Pancreas (tissue), 10 donors: ENCODE data around the gene FLVCR1. TPM values are rescaled to one million over a fixed set of nuclear protein-coding genes. Genes with fewer than 3 reads are reported as not detected.

Experiments used
- ATAC-seq, 4 donors: fragments of 200-7000 bp; cut with Tn5 transposase; one replicate each; pipeline versions ENCODE4 v1.8.0 to v1.9.1; 2020; ENCODE audit warnings: mild to moderate bottlenecking in 4 of 4, moderate library complexity in 4 of 4
- DNase-seq, 6 donors: peaks; one replicate each; pipeline ENCODE4 v3.0.0-alpha.2; 2020
- FAIRE-seq: peaks from 2 replicates; lab custom pipeline; 2012; peaks lifted over from hg19 to GRCh38; lab: Jason Lieb, UNC
- H3K27ac ChIP-seq, 4 donors: fragments of 200-600 bp; sonication (generic); 1 replicate in 3 of 4; 2 replicates in 1 of 4; pipeline versions ENCODE4 v1.5.0 to v1.8.0; 2020
- H3K27me3 ChIP-seq, 4 donors: fragments of 200-600 bp; one replicate each; pipeline ENCODE4 v1.8.0; 2021
- H3K36me3 ChIP-seq, 3 donors: fragments of 200-600 bp; sonication (generic) in 1 of 3; one replicate each; pipeline versions ENCODE4 v1.5.0 to v1.8.0; 2020 to 2021
- H3K4me1 ChIP-seq, 3 donors: fragments of 200-600 bp; one replicate each; pipeline ENCODE4 v1.8.0; 2021
- H3K4me3 ChIP-seq, 4 donors: fragments of 200-600 bp; sonication (generic) in 2 of 4; one replicate each; pipeline versions ENCODE4 v1.5.0 to v1.8.0; 2020 to 2021
- H3K9me3 ChIP-seq, 4 donors: fragments of 200-600 bp; one replicate each; pipeline ENCODE4 v1.8.0; 2021
- CTCF ChIP-seq, 4 donors: fragments of 200-600 bp; sonication (generic) in 3 of 4; IDR thresholded peaks; one replicate each; pipeline versions ENCODE4 v1.5.0 to v1.8.0; 2021; ENCODE audit warnings: antibody characterized with exemption in 4 of 4
- WGBS, 2 donors: extraction: QIAGEN DNeasy Blood & Tissue Kit; methylation state at CpG; one replicate each; pipeline ENCODE4 v1.1.7; 2013; 5-methylcytosine and 5-hydroxymethylcytosine counted together
- intact Hi-C, 3 donors: fragments of 100-400 bp; cut with DNase I; formaldehyde crosslinking; loops; one replicate each; pipeline versions ENCODE4 v1.11.1 to v1.14.2; 2022
- polyA plus RNA-seq, 2 donors: library from polyadenylated mRNA; stranded (reverse); fragments of 200-250 nt; gene quantifications; one replicate each; pipeline ENCODE4 v1.2.3, GENCODE V29; 2013
- total RNA-seq, 6 donors: library from RNA; stranded (reverse); fragmentation: NEBNext Ultra II Directional in 4 of 6; extraction: Animal tissue kit (Norgen Biotek cat#: 25700) in 4 of 6; gene quantifications; one replicate each; pipeline versions ENCODE4 v1.2.1 to v1.2.4, GENCODE V29; 2021 to 2023
- donor health status: healthy with polysubstance abuse.
- donor health status: DM: no; HTN: no; CAD: no; lungs with moderate emphysema.
- donor health status: DM: no; HTN: no; CAD: no.
- donor health status: control.
- donor health status: control.
- donor health status: Bipolar disorder and iron deficiency.
- donor health status: DM: yes; HTN: yes; CAD: no.
- donor health status: DM: no; HTN: no; CAD: no.
- donor health status: DM: no; HTN: no; CAD: no.
- donor health status: DM: yes; HTN: yes; CAD: no.

Gene FLVCR1
- total and polyA plus RNA-seq, 8 donors = 1.4 to 5.6 (median 3.5) TPM

- FAIRE-seq (no peak), ATAC-seq (no peak), DNase-seq (no peak)
- Histone ChIP-seq H3K36me3 (no peaks in the 10 kb centered on the region), H3K9me3 (no peaks in the 10 kb centered on the region), H3K27me3 (no peaks in the 10 kb centered on the region), H3K27ac (no peak overlapping the region), H3K4me1 (no peaks in the 10 kb centered on the region), H3K4me3 (no peak overlapping the region)
- intact Hi-C loops = no loop called here
- no peak for TF ChIP-seq CTCF (IDR thresholded peaks at IDR 0.05)
- 64 to 68% methylated on average over 10 of the region's 10 CpGs for WGBS, 2 donors
Observed at GRCh38 chr1:212928323-212929291, 70.5 kb downstream of the FLVCR1 start.

GRCh38 chr1:212930986-212931678 lies 73.1 kb downstream of the FLVCR1 start:
- Histone ChIP-seq H3K36me3 (no peaks in the 10 kb centered on the region), H3K9me3 (no peaks in the 10 kb centered on the region), H3K4me1 (no peaks in the 10 kb centered on the region), H3K27me3 (no peaks in the 10 kb centered on the region), H3K27ac (no peak overlapping the region), H3K4me3 (no peak overlapping the region)
- ATAC-seq = no peak
- FAIRE-seq = no peak
- no peak for DNase-seq
- WGBS, 2 donors = 68 to 85% methylated on average over 10 of the region's 10 CpGs
- no peak for TF ChIP-seq CTCF (IDR thresholded peaks at IDR 0.05)
- intact Hi-C loops = no loop called here

GRCh38 chr1:212933815-212934471 lies 75.9 kb downstream of the FLVCR1 start:
- no peak for DNase-seq
- FAIRE-seq = no peak
- no peak for TF ChIP-seq CTCF (IDR thresholded peaks at IDR 0.05)
- intact Hi-C loops = no loop called here
- Histone ChIP-seq H3K27ac (no peak overlapping the region), H3K4me1 (no peaks in the 10 kb centered on the region), H3K4me3 (no peak overlapping the region), H3K36me3 (no peaks in the 10 kb centered on the region), H3K27me3 (no peaks in the 10 kb centered on the region), H3K9me3 (no peaks in the 10 kb centered on the region)
- 73 to 83% methylated on average over 1 of the region's 1 CpG for WGBS, 2 donors
- ATAC-seq = no peak

- no peak for DNase-seq
- intact Hi-C loops = no loop called here
- no peak for FAIRE-seq
- Histone ChIP-seq H3K36me3 (no peaks in the 10 kb centered on the region), H3K27me3 (no peaks in the 10 kb centered on the region), H3K4me3 (no peak overlapping the region), H3K27ac (no peak overlapping the region), H3K4me1 (no peaks in the 10 kb centered on the region), H3K9me3 (no peaks in the 10 kb centered on the region)
- TF ChIP-seq CTCF (IDR thresholded peaks at IDR 0.05) = no peak
- ATAC-seq = no peak
- 73 to 84% methylated on average over 7 of the region's 7 CpGs for WGBS, 2 donors
Observed at GRCh38 chr1:212935387-212935981, 77.4 kb downstream of the FLVCR1 start.
